ENCODE measurements around the gene FASLG.

FASLG gene

DNA sequence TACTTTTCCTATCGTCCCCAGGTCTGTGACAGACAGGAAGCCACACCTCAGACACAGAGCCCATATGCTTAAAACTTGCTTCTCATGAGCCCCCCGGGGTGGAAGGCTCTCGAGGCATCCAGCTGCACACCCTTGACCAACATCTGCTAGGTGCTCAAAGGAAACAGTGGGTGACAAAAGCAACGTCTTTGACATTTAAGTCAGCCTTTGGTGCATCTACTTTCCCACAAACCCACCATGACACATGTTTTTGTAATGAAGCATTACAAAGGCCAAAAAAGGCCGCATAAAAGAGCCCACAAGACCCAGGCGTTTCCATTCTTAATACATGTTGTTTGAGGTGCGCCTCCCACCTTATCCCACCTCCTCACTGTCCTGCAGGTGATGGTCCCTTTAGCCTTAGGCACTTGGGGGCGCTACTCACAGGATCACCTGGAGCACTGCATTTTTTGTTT lies 11.8 kb upstream of the FASLG start:
- Histone ChIP-seq H3K9me3 (ENCODE audit: severe bottlenecking) (no peaks in the 10 kb centered on the region), H3K36me3 (no peaks in the 10 kb centered on the region), H3K4me3 (ENCODE audit: low read depth, low read length) (no peak overlapping the region), H3K27me3 (ENCODE audit: insufficient read depth, low read depth, severe bottlenecking) (peaks cover 52% of the 10 kb centered on the region), H3K27ac (no peak overlapping the region)
- no peak for TF ChIP-seq CTCF (IDR thresholded peaks at IDR 0.05; ENCODE audit: low read depth, low read length)
- no peak for DNase-seq

DNA sequence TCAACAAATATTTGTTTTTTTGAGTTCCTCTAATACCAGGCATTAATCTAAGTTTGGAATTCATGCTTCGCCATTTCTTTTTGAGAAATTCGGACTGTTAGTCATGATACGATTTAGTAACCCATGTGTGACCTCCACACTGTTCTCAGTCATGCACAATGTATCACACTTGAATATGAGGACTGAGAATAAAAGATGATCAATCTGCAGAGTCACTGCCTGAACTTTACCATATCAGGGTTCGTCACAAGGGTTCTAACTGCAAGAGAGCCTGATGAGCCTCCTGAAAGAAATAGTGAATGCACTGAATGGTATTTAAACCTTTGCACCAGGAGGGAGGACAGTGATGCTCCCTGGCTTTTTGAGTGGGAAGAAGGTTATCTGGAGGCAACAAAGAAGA lies 10.9 kb upstream of the FASLG start:
- DNase-seq: no peak
- peaks cover 48% of the 10 kb centered on the region for H3K27me3 ChIP-seq (ENCODE audit: insufficient read depth, low read depth, severe bottlenecking)
- no peak overlapping the region for H3K27ac ChIP-seq
- H3K4me3 ChIP-seq (ENCODE audit: low read depth, low read length): no peak overlapping the region
- no peaks in the 10 kb centered on the region for H3K9me3 ChIP-seq (ENCODE audit: severe bottlenecking)
- no peak for TF ChIP-seq CTCF (IDR thresholded peaks at IDR 0.05; ENCODE audit: low read depth, low read length)
- H3K36me3 ChIP-seq: no peaks in the 10 kb centered on the region

DNA sequence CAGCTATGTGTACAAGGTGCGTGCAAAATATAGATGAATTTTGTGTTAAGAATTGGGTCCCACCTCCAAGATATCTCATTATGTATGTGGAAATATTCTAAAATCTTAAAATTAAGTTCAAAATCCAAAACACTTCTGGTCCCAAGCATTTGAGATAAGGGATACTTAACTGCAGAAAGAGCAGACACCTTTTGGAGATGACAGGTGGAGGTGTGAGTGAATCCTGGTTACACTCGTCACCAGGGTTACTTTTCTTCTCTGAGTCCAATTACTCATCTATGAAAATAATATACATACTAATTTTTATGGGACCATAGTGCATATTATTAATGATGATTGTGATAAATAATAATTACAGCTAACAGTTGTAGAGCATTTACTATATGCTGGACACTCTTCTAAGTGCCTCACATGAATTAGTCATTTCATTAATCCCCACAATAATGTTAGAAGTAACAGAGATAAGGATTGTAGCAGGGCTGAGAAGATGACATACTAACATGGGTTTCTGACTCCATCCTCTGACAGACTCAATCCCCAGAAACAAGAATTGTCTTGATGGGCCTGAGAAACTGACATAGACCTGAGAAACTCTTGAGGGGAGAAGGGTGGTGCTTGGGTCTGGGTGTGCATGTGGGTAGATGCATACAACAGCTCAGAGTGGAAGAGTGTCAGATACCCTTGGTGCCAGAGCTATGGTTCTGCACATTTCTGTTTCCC lies 8.3 kb upstream of the FASLG start:
- H3K27me3 ChIP-seq (ENCODE audit: insufficient read depth, low read depth, severe bottlenecking): peaks cover 41% of the 10 kb centered on the region
- H3K9me3 ChIP-seq (ENCODE audit: severe bottlenecking): no peaks in the 10 kb centered on the region
- DNase-seq: no peak
- no peaks in the 10 kb centered on the region for H3K36me3 ChIP-seq
- no peak overlapping the region for H3K27ac ChIP-seq
- H3K4me3 ChIP-seq (ENCODE audit: low read depth, low read length): no peak overlapping the region
- TF ChIP-seq CTCF (IDR thresholded peaks at IDR 0.05; ENCODE audit: low read depth, low read length): no peak

GRCh38 chr1:172653015-172653709 lies 5.7 kb upstream of the FASLG start:
- DNase-seq: no peak
- Histone ChIP-seq H3K27me3 (ENCODE audit: insufficient read depth, low read depth, severe bottlenecking) (peaks cover 24% of the 10 kb centered on the region), H3K27ac (no peak overlapping the region), H3K9me3 (ENCODE audit: severe bottlenecking) (no peaks in the 10 kb centered on the region), H3K4me3 (ENCODE audit: low read depth, low read length) (no peak overlapping the region), H3K36me3 (no peaks in the 10 kb centered on the region)
- no peak for TF ChIP-seq CTCF (IDR thresholded peaks at IDR 0.05; ENCODE audit: low read depth, low read length)

DNA sequence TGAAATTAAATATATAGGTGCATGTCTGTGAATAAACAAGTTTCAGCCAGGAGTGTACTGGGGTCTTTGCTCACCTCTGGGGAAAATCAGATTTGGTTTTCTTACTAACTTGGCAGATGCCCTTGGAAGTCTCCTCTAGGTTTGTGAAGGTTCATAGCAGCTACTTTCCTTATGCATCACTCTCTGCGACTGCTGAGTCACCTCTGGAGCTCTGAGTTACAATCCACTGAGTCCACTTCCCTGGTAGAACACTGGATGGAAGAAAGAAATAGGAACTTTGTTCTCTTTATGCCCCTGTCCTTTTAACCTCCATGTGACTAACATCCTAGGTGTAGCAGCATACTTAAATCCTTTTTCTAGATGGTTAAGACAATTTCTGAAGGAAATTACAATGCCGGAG lies 4.4 kb upstream of the FASLG start:
- TF ChIP-seq CTCF (IDR thresholded peaks at IDR 0.05; ENCODE audit: low read depth, low read length): no peak
- no peak for DNase-seq
- Histone ChIP-seq H3K36me3 (no peaks in the 10 kb centered on the region), H3K9me3 (ENCODE audit: severe bottlenecking) (no peaks in the 10 kb centered on the region), H3K27me3 (ENCODE audit: insufficient read depth, low read depth, severe bottlenecking) (peaks cover 27% of the 10 kb centered on the region), H3K4me3 (ENCODE audit: low read depth, low read length) (no peak overlapping the region), H3K27ac (no peak overlapping the region)

Data from WERI-Rb-1 (cell line).